RPMI7951 (cell line): ENCODE data around the gene PPT2. TPM values are rescaled to one million over a fixed set of nuclear protein-coding genes. Genes with fewer than 3 reads are reported as not detected.
A peak's percentile ranks its signal among the peaks of the same experiment; 100 is the strongest.
"Not testable (repeated sequence)": the region's sequence is repeated elsewhere in the genome, so short reads cannot be mapped to it uniquely, and the experiment has no call there.

Experiments
- DNase-seq: peaks from one replicate; pipeline ENCODE4 v3.0.0-alpha.2; 2012; ENCODE audit warnings: low read depth
- total RNA-seq: library from RNA; depleted of rRNA; stranded (reverse); fragments of >200 nt; shearing (Covaris generic); gene quantifications from 2 replicates; pipeline ENCODE4 v1.2.3, GENCODE V29; 2014

PPT2 gene
- total RNA-seq, 1 experiment from 2014 or later: 25.1 TPM

DNA sequence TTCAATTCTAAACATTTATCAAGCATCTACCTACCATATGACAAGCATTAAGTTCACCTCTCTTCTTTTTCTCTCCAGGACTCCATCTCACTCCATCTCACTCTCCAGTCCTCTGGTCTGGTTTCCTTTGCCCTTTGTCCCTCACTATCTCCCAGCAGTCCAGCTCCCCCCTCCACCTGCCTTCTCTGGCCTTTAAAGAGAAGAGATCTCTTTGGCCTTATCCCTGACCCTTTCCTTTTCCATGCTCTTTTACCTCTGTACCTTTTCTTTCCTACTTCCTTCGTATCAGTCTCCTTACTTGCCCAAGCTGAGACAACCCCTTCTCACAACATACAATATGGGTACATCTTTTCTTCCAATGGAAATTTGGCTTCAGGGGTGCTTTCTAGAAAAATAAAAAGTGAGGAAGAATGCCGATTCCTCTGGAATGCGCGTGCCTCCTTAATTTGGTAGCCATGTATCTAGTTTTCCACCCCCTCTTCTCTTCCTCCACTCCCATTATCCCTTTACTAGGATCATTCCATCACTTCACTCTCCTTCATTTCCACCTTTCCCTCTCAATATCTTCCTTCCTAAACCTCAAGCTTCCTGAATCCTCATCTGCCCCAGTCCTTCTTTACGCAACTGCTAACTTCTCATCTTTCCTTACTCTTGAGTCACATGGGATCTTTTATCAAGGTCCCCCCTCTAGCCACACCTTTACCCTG, 22.7 kb downstream of the PPT2 start:
- peak; percentile 68 for DNase-seq

DNA sequence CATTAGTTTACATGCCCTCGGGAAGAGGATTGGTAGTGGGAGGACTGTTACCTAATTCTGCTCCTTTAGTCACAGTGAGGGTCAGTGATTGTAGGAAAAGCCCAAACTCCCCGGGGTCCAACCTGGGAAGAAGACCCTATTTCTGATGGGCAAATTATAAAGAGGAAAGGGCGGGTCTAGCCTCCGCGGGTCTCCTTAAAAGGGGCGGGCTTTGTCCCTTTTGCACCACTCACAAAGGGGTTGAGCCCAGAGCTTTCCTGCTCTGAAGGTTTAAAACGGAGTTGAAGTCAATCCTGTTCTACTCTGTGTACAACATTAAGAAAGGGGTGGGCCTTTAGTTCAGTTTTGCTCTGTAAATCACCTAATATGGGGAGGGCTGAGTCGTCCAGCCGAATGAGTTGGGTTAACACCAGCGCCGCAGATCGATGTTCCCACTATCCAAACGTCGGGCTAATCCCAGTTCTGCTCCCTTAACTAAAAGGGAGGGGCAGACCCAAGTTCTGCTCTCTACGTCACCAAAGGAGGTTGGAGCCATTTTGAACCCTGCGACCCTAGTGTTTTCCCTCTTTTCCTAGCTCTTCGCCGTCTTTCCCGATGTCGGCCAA, 23.3 kb downstream of the PPT2 start:
- no peak for DNase-seq

DNA sequence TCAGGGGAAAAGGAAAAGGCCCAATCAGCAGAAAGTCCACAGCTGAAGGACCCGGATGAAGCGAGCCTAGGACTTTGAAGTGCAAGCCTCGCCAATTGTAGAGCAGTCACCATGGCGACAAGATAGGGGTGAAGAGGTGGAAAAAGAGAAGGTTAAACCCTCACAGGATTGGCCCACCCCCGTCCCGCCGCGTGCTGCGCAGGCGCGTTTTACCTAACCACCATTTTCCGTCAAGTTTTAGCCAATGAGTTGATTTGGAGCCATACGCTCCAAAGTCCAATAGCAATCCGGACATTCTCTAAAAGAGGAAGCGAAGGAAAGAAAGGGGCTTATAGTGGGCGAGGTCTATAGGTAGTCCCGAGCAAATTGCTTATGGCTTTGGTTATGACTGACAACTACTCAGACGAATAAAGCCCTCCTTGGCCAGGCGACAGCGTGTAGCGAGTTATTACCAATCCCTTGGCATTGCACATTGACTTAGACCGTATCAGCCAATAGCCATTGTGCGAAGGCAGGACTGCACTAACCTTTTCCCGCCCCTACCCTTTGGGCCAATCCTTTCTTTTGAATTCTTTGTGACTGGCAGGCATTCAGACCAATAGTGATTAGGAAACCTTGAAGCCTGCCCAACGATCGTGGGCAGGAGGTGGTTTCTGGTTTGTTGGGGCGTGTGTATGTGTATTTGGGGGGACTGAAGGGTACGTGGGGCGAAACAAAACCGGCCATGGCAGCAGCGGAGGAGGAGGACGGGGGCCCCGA, 24.0 kb downstream of the PPT2 start, which contains the start of gene RNF5:
TSS of gene RNF5 (plus strand) at position 618 of the 759 bp plus-strand sequence. CDS start at position 725, 107 bp downstream.
- DNase-seq: peak; percentile 100

DNA sequence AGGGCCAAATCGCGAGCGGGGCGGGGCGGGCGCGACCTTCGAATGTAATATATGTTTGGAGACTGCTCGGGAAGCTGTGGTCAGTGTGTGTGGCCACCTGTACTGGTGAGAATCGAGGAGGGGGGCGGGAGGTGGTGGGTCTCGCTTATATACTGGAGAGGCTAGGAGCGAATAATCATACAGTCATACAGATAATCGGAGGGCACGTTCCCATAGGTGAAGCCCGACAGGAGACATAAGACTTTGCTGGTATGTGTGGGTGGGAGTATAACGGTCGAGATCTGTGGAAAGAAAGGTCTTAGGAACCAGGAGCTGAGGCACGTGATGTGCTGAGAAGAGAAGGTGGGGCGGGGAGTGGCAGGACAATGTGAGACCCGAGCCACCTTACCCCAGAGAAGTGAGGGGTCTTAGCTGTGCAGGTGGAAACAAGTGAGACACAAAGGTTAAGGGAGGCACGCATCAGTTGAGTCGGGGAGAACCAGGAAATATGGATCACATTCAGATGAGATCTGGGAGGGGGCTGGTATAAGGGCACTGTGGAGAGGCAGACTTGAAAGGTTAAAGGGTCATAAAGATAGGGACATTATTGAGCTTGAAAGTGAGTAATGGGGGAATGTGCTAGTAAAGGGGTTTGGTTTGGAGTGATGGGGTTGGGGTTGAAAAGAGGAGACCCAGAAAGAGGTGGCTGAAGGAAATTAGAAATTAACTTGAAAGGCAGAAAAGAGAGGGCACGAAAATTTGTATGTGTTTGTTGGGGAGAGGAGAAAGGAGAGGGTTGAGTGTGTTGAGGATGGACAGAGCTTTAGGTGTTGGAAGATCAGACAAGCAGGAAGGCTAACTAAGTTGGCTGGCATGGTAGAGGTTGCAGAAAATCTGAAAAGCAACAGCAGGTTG, 24.9 kb downstream of the PPT2 start:
- DNase-seq: no peak

DNA sequence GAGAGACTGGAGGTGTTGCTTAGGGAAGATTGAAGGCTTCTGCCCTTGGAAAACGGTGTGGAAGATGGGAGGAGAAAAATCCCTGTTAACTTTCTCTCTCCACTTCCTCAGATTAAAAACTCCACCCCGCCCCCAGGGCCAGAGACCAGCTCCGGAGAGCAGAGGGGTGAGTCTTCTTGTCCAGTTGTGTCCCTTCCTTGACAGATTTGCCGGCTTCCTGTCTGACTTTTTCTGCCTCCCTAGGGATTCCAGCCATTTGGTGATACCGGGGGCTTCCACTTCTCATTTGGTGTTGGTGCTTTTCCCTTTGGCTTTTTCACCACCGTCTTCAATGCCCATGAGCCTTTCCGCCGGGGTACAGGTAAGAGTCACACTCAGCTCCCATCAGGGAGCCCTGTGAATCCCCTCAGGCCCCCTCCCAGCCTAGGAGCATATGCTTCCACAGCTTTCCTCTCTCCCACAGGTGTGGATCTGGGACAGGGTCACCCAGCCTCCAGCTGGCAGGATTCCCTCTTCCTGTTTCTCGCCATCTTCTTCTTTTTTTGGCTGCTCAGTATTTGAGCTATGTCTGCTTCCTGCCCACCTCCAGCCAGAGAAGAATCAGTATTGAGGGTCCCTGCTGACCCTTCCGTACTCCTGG, 25.9 kb downstream of the PPT2 start:
- DNase-seq: no peak

DNA sequence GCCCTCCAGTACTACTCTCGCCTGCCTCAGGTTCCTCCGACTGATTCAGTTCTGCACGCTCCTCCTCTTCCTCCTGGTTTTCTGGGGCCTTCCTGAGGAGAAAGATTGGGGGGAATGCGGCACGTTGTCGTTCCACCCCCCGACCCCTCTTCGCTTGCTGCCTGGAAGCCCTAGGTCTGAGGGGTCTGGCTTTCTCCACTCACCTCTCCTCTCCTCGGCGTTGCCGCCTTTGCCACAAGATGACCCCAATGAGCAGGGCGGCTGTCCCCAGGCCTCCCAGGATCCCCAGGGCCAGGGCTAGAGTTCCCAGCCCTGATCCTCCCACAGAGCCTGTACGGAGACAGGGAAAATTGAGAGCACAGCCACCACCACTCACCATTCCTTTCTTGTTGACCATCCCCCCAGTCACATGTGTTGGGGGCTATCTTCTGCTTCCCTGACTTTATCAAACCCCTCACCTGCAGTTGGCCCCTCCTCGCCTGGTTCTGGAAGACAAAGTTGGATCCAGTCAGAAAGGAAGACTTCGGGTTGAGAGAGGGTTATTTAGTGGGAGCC, 27.3 kb downstream of the PPT2 start:
- no peak for DNase-seq

DNA sequence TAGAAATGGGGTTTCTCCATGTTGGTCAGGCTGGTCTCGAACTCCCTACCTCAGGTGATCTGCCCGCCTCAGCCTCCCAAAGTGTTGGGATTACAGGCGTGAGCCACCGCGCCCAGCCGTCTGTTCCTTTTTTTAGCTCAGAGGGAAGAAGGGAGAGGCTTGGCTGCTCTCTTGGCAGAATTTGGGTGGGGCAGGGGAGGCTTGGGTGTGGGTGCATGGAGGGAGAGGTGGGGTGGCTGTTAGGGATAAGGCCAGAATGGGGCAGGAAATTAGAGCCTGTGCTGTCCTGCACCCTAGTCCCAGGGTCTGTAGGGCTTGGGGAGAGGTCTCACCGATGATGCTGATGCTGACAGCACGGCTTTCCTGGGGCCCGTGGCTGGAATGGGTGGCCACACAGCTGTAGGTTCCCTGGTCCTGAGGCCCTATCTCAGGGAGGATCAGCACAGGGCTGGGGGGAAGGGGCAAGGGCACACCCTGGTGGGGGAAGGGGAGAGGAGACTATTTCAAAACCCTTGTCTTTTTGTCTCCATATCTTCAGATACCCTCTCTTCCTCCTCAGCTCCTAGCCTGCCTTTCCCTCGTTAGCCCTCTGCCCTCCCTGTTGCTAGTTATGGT, 28.1 kb downstream of the PPT2 start:
- no peak for DNase-seq

DNA sequence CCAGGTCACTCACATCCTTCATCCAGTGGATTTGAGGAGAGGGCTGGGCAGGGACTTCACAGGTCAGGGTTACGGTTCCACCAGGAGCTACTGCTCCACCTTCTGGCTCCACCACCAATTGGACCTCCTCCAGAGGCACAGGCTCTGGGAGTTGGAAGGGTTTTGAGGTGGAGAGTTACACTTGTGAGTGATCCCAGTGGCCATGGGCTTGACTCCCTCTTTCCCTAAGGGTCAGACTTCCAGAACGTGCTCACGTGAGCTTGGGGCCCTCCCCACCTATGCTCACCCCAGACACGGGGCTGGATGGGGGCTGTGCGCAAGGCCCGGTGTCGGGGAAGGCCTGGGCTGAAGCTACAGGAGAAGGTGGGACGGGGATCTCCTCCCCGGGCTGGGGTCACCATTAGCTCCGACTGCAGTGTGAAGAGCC, 28.6 kb downstream of the PPT2 start:
- no peak for DNase-seq

DNA sequence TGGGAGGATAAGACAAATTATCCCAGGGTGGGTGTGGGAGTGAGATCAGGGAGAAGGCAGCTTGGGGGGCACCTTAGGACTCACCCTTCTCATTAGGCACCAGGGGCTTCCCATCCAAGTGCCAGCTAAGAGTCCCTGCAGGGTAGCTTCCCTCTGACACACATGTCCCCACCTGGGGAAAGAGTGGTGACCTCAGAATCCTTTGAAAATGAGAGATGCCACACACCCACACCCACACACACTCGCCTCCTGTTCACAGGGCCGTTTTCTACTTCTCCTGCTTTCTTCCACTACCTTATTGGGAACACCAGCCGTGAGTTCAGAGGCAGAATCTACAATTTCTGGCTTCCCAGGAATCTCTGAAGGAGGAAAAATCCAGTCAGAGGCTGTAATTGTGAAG, 29.1 kb downstream of the PPT2 start:
- DNase-seq: no peak

DNA sequence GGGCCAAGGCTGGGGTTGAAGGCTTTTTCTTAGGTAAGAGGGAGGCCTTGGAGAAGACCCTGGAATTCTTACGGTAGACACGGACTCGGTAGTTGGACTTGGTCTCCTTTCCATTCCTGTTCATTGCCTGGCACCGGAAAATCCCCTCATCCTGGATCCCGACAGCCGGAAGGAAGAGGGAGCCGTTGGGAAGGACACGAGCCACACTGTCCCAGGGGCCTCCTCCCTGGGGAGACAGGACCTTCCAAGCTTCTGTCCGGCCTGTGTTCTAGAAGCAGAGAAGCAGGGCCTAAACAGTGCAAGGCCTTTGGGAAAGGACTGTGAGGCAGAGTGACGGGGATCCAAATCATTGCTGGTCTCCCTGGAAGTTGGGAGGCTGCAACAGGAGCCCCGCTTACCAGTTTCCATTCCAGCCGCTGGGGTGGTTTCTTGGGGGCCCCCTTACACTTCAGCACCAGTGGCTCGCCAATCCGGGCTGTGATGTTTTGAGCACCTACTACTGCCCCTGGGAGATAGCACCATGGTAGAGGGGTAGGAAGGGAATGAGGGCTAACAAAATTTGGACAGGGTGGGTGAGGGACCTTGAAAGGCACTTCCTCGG, 29.6 kb downstream of the PPT2 start:
- DNase-seq: no peak

DNA sequence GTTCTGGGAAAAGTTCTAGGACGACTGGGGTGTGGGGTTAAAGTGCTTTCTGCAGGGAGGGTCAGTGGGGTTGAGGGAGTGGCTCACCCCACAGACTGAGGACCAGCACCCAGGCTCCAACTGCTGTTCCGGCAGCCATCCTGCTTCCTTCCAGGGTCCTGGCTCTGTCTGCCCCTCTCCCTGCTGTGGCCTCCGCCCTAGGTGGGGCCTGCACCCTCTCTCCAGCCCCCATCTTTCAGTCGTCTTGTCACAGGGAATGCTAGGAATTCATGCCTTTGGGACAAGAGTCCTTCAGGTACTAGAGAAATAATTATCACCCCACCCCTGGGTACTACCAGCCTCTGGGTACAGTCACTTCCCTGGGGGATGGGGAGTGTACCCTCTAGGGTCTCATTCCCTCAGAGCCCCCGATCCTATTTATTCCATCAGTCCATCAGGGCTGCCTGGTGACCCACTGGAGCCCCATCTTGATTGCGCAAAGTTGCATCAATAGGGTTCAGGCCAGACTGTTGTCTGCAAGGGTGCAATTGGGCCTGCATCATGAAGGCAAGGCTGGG, 30.2 kb downstream of the PPT2 start, which contains the start of gene AGER:
TSS of gene AGER (minus strand) at position 170 of the 557 bp plus-strand sequence. CDS start at position 139, 31 bp downstream.
- DNase-seq: no peak

DNA sequence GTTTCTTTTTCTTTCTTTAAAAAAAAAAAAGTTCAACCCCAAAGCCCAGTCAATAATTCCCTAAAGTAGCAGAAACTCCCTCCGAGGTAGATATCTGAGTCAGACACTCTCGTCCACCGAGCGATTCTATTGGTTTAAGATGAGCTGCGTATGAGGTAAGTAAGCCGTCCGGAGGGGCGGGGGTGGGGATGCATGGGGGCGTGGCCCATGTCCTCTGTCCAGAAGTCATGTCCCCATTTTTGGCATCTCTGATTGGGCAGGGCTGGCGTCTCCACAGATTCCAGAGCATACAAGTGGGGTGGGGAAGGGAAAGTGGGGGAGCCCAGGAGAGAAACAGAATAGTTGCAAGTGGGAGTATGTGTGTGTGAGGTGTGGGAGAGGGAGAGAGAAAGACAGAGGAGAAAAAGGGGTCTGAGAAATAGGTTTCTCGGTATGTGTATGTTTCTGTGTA, 31.8 kb downstream of the PPT2 start:
- peak; percentile 91 for DNase-seq

DNA sequence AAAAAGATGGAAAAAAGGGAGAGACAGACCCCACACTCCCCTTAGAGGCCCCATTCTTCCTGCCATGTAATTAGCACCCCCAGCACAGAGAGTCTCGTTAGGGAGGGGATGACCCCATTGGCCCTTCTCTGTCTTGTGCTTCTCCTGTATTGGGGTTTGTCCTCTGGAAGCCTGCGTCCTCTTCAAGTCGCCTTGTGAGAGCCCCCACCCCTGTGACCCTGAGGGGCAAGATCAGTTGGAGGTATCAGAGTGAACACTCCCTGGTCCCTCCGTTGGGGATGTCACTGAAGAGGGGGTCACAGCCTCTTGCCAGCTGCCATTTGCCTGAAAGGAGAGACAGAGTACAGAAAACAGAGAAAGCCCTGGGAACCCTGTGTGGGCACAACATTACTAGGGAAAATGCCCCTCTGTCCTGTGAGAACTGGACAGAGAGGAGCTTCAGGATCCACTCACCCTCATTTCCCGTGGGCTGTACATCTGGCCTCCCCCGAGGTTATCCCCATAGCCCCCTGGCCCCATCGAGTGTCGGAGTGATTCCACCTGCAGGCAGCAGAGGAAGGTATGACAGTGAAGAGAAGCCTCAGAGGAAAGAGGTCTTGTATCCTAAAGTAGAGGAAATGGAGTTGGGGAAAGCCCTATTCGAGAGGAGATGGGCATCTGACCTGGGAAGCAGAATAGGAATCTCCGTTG, 32.4 kb downstream of the PPT2 start:
- DNase-seq: not testable (repeated sequence)

DNA sequence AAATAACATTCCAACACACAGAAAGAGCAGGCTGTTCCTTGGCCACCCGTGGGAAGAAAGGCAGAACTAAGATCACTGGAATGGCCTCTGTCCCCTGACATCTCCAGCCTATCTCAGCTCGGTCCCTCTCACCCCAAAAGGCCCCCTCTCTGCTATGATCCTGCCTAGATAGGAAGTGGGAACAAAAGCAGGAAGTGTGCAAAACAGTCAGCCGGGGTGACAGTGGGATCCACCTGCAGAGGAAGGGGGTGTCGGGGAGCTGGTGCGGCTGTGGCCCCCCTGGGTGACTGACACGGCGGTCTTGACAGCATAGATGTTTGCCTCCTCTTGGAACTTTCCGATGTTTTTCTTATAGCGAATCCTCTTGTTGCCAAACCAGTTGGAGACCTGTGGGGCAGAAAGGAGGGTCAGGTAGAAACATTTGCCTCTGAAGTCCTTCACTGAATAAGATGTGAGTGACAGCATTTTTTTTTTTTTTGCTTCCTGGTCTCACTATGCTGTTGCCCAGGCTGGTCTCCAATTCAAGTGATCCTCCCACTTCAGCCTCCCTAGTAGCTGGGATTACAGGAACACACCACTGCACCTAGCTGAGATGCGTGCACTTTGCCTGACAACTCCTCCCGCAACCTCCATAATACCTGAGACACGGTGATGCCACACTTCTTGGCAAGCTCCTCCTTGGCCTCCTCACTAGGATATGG, 33.2 kb downstream of the PPT2 start:
- no peak for DNase-seq

DNA sequence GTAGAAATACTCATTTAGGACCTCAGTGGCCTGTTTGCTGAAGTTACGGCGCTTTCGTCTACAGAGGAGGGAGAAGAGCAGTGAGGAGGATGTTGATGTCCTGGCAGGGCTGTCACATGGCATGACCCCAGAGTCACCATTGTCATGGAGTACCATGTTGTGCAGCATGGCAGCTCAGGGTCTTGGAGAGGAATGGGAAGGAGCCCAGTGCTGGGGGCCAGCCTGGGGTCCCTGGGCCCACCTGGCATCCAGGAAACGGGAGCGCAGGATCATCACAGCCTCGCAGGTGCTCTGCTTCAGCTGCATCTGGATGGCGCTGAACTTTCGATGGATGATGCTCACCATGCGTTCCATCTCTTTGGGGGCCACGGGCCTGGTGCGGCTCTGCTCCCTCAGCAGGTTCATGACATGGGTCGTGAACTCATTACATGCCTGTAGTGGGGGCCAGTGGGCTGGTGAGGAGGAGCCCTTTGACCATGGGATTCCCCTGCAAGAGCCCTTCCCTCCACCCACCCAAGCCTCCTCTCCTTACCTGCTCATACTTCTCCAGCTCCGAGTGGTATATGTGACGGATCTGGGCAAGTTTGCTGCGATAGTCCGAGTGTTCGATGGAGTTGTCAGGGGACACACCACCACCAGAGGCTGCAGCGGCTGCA, 33.9 kb downstream of the PPT2 start:
- not testable (repeated sequence) for DNase-seq

DNA sequence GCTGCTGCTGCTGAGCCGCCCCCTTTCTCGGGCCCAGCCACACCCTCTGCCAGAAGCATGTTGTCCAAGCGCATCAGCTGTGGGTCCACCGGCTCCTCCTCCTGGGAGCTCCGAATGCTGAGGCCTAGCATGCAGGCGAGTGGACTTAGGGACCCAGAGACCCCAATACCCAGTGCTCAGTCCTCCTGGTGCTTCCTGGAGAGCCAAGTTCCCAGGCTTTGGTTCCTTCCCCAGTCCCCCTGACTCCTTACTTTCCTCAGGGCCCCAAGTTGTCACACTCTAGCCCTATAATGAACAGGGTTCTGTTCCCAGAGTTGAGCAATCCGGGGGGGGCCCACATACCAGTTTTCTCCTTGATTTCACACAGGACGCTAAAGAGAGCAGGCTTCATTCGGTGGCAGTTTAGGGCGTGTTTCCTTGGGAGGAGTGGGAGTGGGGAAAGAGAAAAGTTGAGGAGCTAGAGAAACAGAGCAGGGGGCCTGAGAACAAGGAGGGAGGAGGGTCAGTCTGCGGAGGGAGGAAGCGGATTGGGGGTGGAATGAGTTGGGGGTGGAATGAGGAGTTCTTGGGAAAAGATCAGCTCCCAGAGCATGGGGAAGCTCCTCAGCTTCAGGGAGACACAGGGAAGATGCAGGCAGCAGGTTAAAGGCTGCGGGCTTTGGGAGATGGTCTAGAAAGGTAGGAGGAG, 34.6 kb downstream of the PPT2 start:
- no peak for DNase-seq
